Lung (tissue), 12 donors: ENCODE measurements around the gene ALPL. TPM values are rescaled to one million over a fixed set of nuclear protein-coding genes. Genes with fewer than 3 reads are reported as not detected.

Source experiments
- ATAC-seq: fragments of 200-7000 bp; cut with Tn5 transposase; one replicate; pipeline ENCODE4 v1.9.1; 2020; ENCODE audit warnings: moderate number of reproducible peaks; ENCODE audit not compliant: insufficient read depth, low FRiP score
- DNase-seq, 3 donors: peaks; one replicate each; pipeline ENCODE4 v3.0.0-alpha.2; 2013 to 2017
- H3K27ac ChIP-seq, 2 donors: one replicate each; pipeline ENCODE4 v1.5.1; 2013; ENCODE audit warnings: mild to moderate bottlenecking in 2 of 2, moderate library complexity in 2 of 2, control low read depth in 1 of 2, inconsistent platforms in 1 of 2, low read depth in 1 of 2, low read length in 1 of 2
- H3K27me3 ChIP-seq, 3 donors: one replicate each; pipeline ENCODE4 v1.5.1; 2013; ENCODE audit warnings: low read length in 2 of 3; ENCODE audit not compliant: control insufficient read depth in 3 of 3, insufficient read depth in 3 of 3
- H3K36me3 ChIP-seq, 4 donors: one replicate each; pipeline ENCODE4 v1.5.1; 2013; ENCODE audit warnings: low read length in 4 of 4, mild to moderate bottlenecking in 1 of 4, moderate library complexity in 1 of 4; ENCODE audit not compliant: control insufficient read depth in 4 of 4, insufficient read depth in 4 of 4
- H3K4me1 ChIP-seq, 5 donors: one replicate each; pipeline ENCODE4 v1.5.1; 2013; ENCODE audit warnings: low read length in 5 of 5, mild to moderate bottlenecking in 2 of 5, moderate library complexity in 1 of 5; ENCODE audit not compliant: control insufficient read depth in 5 of 5, insufficient read depth in 5 of 5
- H3K4me3 ChIP-seq: one replicate; pipeline ENCODE4 v1.5.1; 2013; ENCODE audit warnings: mild to moderate bottlenecking, control low read depth, moderate library complexity
- H3K9ac ChIP-seq, 2 donors: one replicate each; pipeline ENCODE4 v1.5.1; 2013; ENCODE audit warnings: low read length in 2 of 2, control low read depth in 1 of 2; ENCODE audit not compliant: insufficient read depth in 1 of 2
- H3K9me3 ChIP-seq, 4 donors: one replicate each; pipeline ENCODE4 v1.5.1; 2013; ENCODE audit warnings: low read length in 3 of 4, mild to moderate bottlenecking in 1 of 4, moderate library complexity in 1 of 4; ENCODE audit not compliant: control insufficient read depth in 4 of 4, insufficient read depth in 3 of 4
- CTCF ChIP-seq: IDR thresholded peaks from 2 replicates; pipeline ENCODE4 v1.5.1; 2012; ENCODE audit warnings: mild to moderate bottlenecking; ENCODE audit errors: control extremely low read depth, extremely low read depth
- WGBS, 2 donors: extraction: QIAGEN DNeasy Blood & Tissue Kit; methylation state at CpG; one replicate each; pipeline ENCODE4 v1.1.7; 2013; 5-methylcytosine and 5-hydroxymethylcytosine counted together
- polyA plus RNA-seq, 2 donors: library from polyadenylated mRNA; stranded (reverse); fragments of 200-250 nt; gene quantifications; one replicate each; pipeline ENCODE4 v1.2.1, GENCODE V29; 2013
- total RNA-seq, 2 donors: library from RNA; depleted of rRNA in 1 of 2; stranded (reverse); fragments of >200 nt in 1 of 2; gene quantifications; one replicate each; pipeline ENCODE4 v1.2.1, GENCODE V29; 2014 to 2021
- donor health status: control.
- donor health status: control.
- donor health status: Bipolar disorder and iron deficiency.
- donor health status: healthy.
- donor health status: DM: yes; HTN: yes; CAD: no.

Gene ALPL
- total and polyA plus RNA-seq, 4 donors = 38.6 to 242 (median 230) TPM

- H3K36me3 ChIP-seq = peaks cover 0 to 2% (median 0%) of the 10 kb centered on the region in 4 donors
- H3K27me3 ChIP-seq = no peaks in the 10 kb centered on the region
- H3K9ac ChIP-seq = no peak overlapping the region
- DNase-seq (no peak), ATAC-seq (no peak)
- no peak overlapping the region for H3K4me3 ChIP-seq
- H3K27ac ChIP-seq = no peak overlapping the region
- peaks cover 0 to 4% (median 0%) of the 10 kb centered on the region in 5 donors for H3K4me1 ChIP-seq
- H3K9me3 ChIP-seq = peaks cover 0 to 4% (median 0%) of the 10 kb centered on the region in 4 donors
- TF ChIP-seq CTCF = no peak
- 81 to 88% methylated on average over 14 to 15 of the region's 15 CpGs for WGBS, 2 donors
Measured at GRCh38 chr1:21605964-21606705, 96.9 kb downstream of the ALPL start.

GRCh38 chr1:21607549-21608529 lies 98.6 kb downstream of the ALPL start:
- TF ChIP-seq CTCF = no peak
- no peaks in the 10 kb centered on the region for H3K27me3 ChIP-seq
- H3K4me3 ChIP-seq = no peak overlapping the region
- WGBS, 2 donors = 40% methylated on average over 36 to 37 of the region's 37 CpGs
- H3K36me3 ChIP-seq = no peaks in the 10 kb centered on the region
- peaks cover 0 to 4% (median 0%) of the 10 kb centered on the region in 5 donors for H3K4me1 ChIP-seq
- peak; percentile 89 for ATAC-seq
- peak; percentile 76 to 88 (median 83) for DNase-seq
- H3K9me3 ChIP-seq = peaks cover 0 to 2% (median 0%) of the 10 kb centered on the region in 4 donors
- H3K27ac ChIP-seq = no peak overlapping the region
- no peak overlapping the region for H3K9ac ChIP-seq

GRCh38 chr1:21608798-21609197 lies 99.6 kb downstream of the ALPL start:
- Histone ChIP-seq H3K36me3 (no peaks in the 10 kb centered on the region), H3K9ac (no peak overlapping the region), H3K4me1 (peaks cover 0 to 4% (median 0%) of the 10 kb centered on the region in 5 donors), H3K9me3 (peaks cover 0 to 2% (median 0%) of the 10 kb centered on the region in 4 donors), H3K4me3 (no peak overlapping the region), H3K27ac (no peak overlapping the region), H3K27me3 (no peaks in the 10 kb centered on the region)
- no peak for TF ChIP-seq CTCF
- 58 to 63% methylated on average over 4 of the region's 4 CpGs for WGBS, 2 donors
- DNase-seq (no peak), ATAC-seq (no peak)
